ENCODE measurements around the gene SAMD14.

GRCh38 chr17:50176559-50177357 is 46.8 kb upstream of the SAMD14 start:
- no peak for TF ChIP-seq CTCF (conservative IDR thresholded peaks at IDR 0.05; ENCODE audit: low read length)
- TF ChIP-seq EZH2phosphoT487 (IDR thresholded peaks at IDR 0.05; ENCODE audit: borderline replicate concordance, low read depth, low read length): no peak

All from OCI-LY7 (cell line).